ENCODE measurements around the gene NTRK2. TPM values are rescaled to one million over a fixed set of nuclear protein-coding genes. Genes with fewer than 3 reads are reported as not detected.

NTRK2 gene
- total RNA-seq, 1 donor from 2014 or later: 26.6 TPM

DNA sequence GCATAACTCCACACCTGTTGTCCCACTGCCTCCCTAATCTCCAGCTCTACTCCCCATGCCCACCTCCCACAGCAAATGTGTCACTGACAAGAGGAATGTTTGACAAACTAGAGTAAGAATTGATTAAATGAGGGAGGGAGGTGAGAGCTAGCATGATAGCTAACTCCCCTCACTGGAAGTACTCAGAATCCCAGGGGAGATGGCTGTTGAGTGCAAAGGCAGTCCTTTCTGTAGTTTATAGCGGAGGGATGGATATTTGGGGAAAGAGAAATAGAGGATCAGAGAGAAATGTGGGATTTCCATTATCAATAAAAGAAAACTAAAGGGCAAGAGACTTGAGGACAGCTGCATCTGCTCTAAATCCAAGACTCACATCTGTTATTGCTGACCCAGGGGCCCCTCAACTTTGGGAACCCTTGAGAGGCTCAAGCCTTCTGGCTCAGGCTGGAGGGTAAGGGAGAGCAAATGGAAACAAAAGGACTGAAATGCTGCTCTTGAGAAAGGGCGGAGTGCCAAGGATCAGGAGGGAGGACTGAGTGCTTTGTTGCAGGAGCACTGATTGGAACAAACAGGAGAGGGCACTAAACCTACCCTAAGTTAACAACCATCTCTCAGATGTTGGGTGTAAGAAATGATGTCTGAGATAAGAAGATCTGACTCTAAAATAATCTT is 372.1 kb downstream of the NTRK2 start:
- no peak overlapping the region for H3K9ac ChIP-seq (ENCODE audit: low read depth in 1 of 3, low read length in 3 of 3)
- H3K9me3 ChIP-seq (ENCODE audit: control insufficient read depth in 3 of 3, low read length in 3 of 3): no peaks in the 10 kb centered on the region
- no peaks in the 10 kb centered on the region for H3K36me3 ChIP-seq (ENCODE audit: control insufficient read depth in 3 of 3, insufficient read depth in 3 of 3, low read length in 3 of 3)
- H3K27me3 ChIP-seq (ENCODE audit: control insufficient read depth in 3 of 3, insufficient read depth in 3 of 3, low read length in 3 of 3): no peaks in the 10 kb centered on the region
- H3K27ac ChIP-seq (ENCODE audit: low read depth, low read length): no peak overlapping the region
- no peak overlapping the region for H3K4me3 ChIP-seq (ENCODE audit: low read length in 3 of 3)
- no peaks in the 10 kb centered on the region for H3K4me1 ChIP-seq (ENCODE audit: control insufficient read depth in 3 of 3, insufficient read depth in 3 of 3, low read length in 3 of 3)

- H3K9ac ChIP-seq (ENCODE audit: low read depth in 1 of 3, low read length in 3 of 3): no peak overlapping the region
- no peak overlapping the region for H3K4me3 ChIP-seq (ENCODE audit: low read length in 3 of 3)
- H3K36me3 ChIP-seq (ENCODE audit: control insufficient read depth in 3 of 3, insufficient read depth in 3 of 3, low read length in 3 of 3): no peaks in the 10 kb centered on the region
- no peak overlapping the region for H3K27ac ChIP-seq (ENCODE audit: low read depth, low read length)
- no peaks in the 10 kb centered on the region for H3K4me1 ChIP-seq (ENCODE audit: control insufficient read depth in 3 of 3, insufficient read depth in 3 of 3, low read length in 3 of 3)
- H3K27me3 ChIP-seq (ENCODE audit: control insufficient read depth in 3 of 3, insufficient read depth in 3 of 3, low read length in 3 of 3): peaks cover 0 to 3% (median 0%) of the 10 kb centered on the region in 3 donors
- H3K9me3 ChIP-seq (ENCODE audit: control insufficient read depth in 3 of 3, low read length in 3 of 3): no peaks in the 10 kb centered on the region
Measured at GRCh38 chr9:85042981-85043647, 373.6 kb downstream of the NTRK2 start.

DNA sequence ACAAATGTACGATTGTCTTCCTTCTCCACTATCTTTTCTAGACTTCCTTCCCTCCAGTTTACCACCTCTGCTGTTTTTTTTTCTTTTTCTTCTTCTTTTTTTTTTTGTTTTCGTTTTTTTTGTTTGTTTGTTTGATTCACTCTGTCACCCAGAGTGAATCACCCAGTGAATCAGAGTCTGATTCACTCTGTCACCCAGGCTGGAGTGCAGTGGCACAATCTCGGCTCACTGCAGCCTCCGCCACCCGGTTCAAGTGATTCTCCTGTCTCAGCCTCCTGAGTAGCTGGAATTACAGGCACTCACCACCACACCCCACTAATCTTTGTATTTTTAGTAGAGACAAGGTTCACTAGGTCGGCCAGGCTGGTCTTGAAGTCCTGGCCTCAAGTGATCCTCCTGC is 375.7 kb downstream of the NTRK2 start:
- Histone ChIP-seq H3K9ac (ENCODE audit: low read depth in 1 of 3, low read length in 3 of 3) (no peak overlapping the region), H3K4me3 (ENCODE audit: low read length in 3 of 3) (no peak overlapping the region), H3K27ac (ENCODE audit: low read depth, low read length) (no peak overlapping the region), H3K4me1 (ENCODE audit: control insufficient read depth in 3 of 3, insufficient read depth in 3 of 3, low read length in 3 of 3) (no peaks in the 10 kb centered on the region), H3K9me3 (ENCODE audit: control insufficient read depth in 3 of 3, low read length in 3 of 3) (no peaks in the 10 kb centered on the region), H3K27me3 (ENCODE audit: control insufficient read depth in 3 of 3, insufficient read depth in 3 of 3, low read length in 3 of 3) (peaks cover 0 to 3% (median 0%) of the 10 kb centered on the region in 3 donors), H3K36me3 (ENCODE audit: control insufficient read depth in 3 of 3, insufficient read depth in 3 of 3, low read length in 3 of 3) (no peaks in the 10 kb centered on the region)

DNA sequence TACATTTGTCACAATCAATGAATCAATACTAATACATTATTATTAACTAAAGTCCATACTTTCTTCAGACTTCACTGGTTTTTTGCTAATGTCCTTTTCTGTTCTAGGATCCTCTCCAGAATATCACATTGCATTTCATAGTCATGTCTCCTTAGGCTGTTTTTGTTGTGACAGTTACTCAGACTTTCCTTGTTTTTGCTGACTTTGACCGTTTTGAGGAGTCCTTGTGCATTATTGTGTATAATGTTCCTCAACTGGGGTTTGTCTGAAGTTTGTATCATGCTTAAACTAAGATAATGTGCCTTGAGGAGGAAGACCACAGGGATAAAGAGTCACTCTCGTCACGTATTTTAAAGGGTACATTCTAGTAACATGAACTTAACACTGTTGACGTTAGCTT is 376.9 kb downstream of the NTRK2 start:
- Histone ChIP-seq H3K9me3 (ENCODE audit: control insufficient read depth in 3 of 3, low read length in 3 of 3) (no peaks in the 10 kb centered on the region), H3K4me1 (ENCODE audit: control insufficient read depth in 3 of 3, insufficient read depth in 3 of 3, low read length in 3 of 3) (no peaks in the 10 kb centered on the region), H3K36me3 (ENCODE audit: control insufficient read depth in 3 of 3, insufficient read depth in 3 of 3, low read length in 3 of 3) (no peaks in the 10 kb centered on the region), H3K27ac (ENCODE audit: low read depth, low read length) (no peak overlapping the region), H3K9ac (ENCODE audit: low read depth in 1 of 3, low read length in 3 of 3) (no peak overlapping the region), H3K4me3 (ENCODE audit: low read length in 3 of 3) (no peak overlapping the region), H3K27me3 (ENCODE audit: control insufficient read depth in 3 of 3, insufficient read depth in 3 of 3, low read length in 3 of 3) (peaks cover 0 to 3% (median 0%) of the 10 kb centered on the region in 3 donors)

- no peak overlapping the region for H3K27ac ChIP-seq (ENCODE audit: low read depth, low read length)
- H3K27me3 ChIP-seq (ENCODE audit: control insufficient read depth in 3 of 3, insufficient read depth in 3 of 3, low read length in 3 of 3): no peaks in the 10 kb centered on the region
- H3K4me1 ChIP-seq (ENCODE audit: control insufficient read depth in 3 of 3, insufficient read depth in 3 of 3, low read length in 3 of 3): no peaks in the 10 kb centered on the region
- no peaks in the 10 kb centered on the region for H3K36me3 ChIP-seq (ENCODE audit: control insufficient read depth in 3 of 3, insufficient read depth in 3 of 3, low read length in 3 of 3)
- H3K4me3 ChIP-seq (ENCODE audit: low read length in 3 of 3): no peak overlapping the region
- no peaks in the 10 kb centered on the region for H3K9me3 ChIP-seq (ENCODE audit: control insufficient read depth in 3 of 3, low read length in 3 of 3)
- no peak overlapping the region for H3K9ac ChIP-seq (ENCODE audit: low read depth in 1 of 3, low read length in 3 of 3)
Measured at GRCh38 chr9:85053206-85053786, 383.8 kb downstream of the NTRK2 start.

- no peak overlapping the region for H3K27ac ChIP-seq (ENCODE audit: low read depth, low read length)
- no peaks in the 10 kb centered on the region for H3K4me1 ChIP-seq (ENCODE audit: control insufficient read depth in 3 of 3, insufficient read depth in 3 of 3, low read length in 3 of 3)
- no peak overlapping the region for H3K4me3 ChIP-seq (ENCODE audit: low read length in 3 of 3)
- no peaks in the 10 kb centered on the region for H3K9me3 ChIP-seq (ENCODE audit: control insufficient read depth in 3 of 3, low read length in 3 of 3)
- H3K9ac ChIP-seq (ENCODE audit: low read depth in 1 of 3, low read length in 3 of 3): no peak overlapping the region
- no peaks in the 10 kb centered on the region for H3K27me3 ChIP-seq (ENCODE audit: control insufficient read depth in 3 of 3, insufficient read depth in 3 of 3, low read length in 3 of 3)
- H3K36me3 ChIP-seq (ENCODE audit: control insufficient read depth in 3 of 3, insufficient read depth in 3 of 3, low read length in 3 of 3): no peaks in the 10 kb centered on the region
Measured at GRCh38 chr9:85054017-85054416, 384.5 kb downstream of the NTRK2 start.

GRCh38 chr9:85055506-85056202 is 386.1 kb downstream of the NTRK2 start:
- no peaks in the 10 kb centered on the region for H3K9me3 ChIP-seq (ENCODE audit: control insufficient read depth in 3 of 3, low read length in 3 of 3)
- H3K27me3 ChIP-seq (ENCODE audit: control insufficient read depth in 3 of 3, insufficient read depth in 3 of 3, low read length in 3 of 3): no peaks in the 10 kb centered on the region
- H3K4me3 ChIP-seq (ENCODE audit: low read length in 3 of 3): no peak overlapping the region
- no peaks in the 10 kb centered on the region for H3K36me3 ChIP-seq (ENCODE audit: control insufficient read depth in 3 of 3, insufficient read depth in 3 of 3, low read length in 3 of 3)
- H3K4me1 ChIP-seq (ENCODE audit: control insufficient read depth in 3 of 3, insufficient read depth in 3 of 3, low read length in 3 of 3): no peaks in the 10 kb centered on the region
- no peak overlapping the region for H3K9ac ChIP-seq (ENCODE audit: low read depth in 1 of 3, low read length in 3 of 3)
- no peak overlapping the region for H3K27ac ChIP-seq (ENCODE audit: low read depth, low read length)

- Histone ChIP-seq H3K4me3 (ENCODE audit: low read length in 3 of 3) (no peak overlapping the region), H3K9me3 (ENCODE audit: control insufficient read depth in 3 of 3, low read length in 3 of 3) (no peaks in the 10 kb centered on the region), H3K36me3 (ENCODE audit: control insufficient read depth in 3 of 3, insufficient read depth in 3 of 3, low read length in 3 of 3) (no peaks in the 10 kb centered on the region), H3K9ac (ENCODE audit: low read depth in 1 of 3, low read length in 3 of 3) (no peak overlapping the region), H3K27me3 (ENCODE audit: control insufficient read depth in 3 of 3, insufficient read depth in 3 of 3, low read length in 3 of 3) (no peaks in the 10 kb centered on the region), H3K27ac (ENCODE audit: low read depth, low read length) (no peak overlapping the region), H3K4me1 (ENCODE audit: control insufficient read depth in 3 of 3, insufficient read depth in 3 of 3, low read length in 3 of 3) (no peaks in the 10 kb centered on the region)
Measured at GRCh38 chr9:85056203-85056572, 386.7 kb downstream of the NTRK2 start.

GRCh38 chr9:85061969-85062368 is 392.4 kb downstream of the NTRK2 start:
- Histone ChIP-seq H3K4me1 (ENCODE audit: control insufficient read depth in 3 of 3, insufficient read depth in 3 of 3, low read length in 3 of 3) (no peaks in the 10 kb centered on the region), H3K27me3 (ENCODE audit: control insufficient read depth in 3 of 3, insufficient read depth in 3 of 3, low read length in 3 of 3) (no peaks in the 10 kb centered on the region), H3K9me3 (ENCODE audit: control insufficient read depth in 3 of 3, low read length in 3 of 3) (peaks cover 0 to 3% (median 0%) of the 10 kb centered on the region in 3 donors), H3K4me3 (ENCODE audit: low read length in 3 of 3) (no peak overlapping the region), H3K36me3 (ENCODE audit: control insufficient read depth in 3 of 3, insufficient read depth in 3 of 3, low read length in 3 of 3) (no peaks in the 10 kb centered on the region), H3K27ac (ENCODE audit: low read depth, low read length) (no peak overlapping the region), H3K9ac (ENCODE audit: low read depth in 1 of 3, low read length in 3 of 3) (no peak overlapping the region)
